DOHH2 (cell line): Measurements from ENCODE around the gene NAA10.

ENCODE experiments used
- H3F3A ChIP-seq: fragments of 200-600 bp; sonication (generic), shearing (Covaris generic); 2 replicates; pipeline ENCODE4 v1.6.0; 2016; ENCODE audit warnings: antibody characterized with exemption, mild to moderate bottlenecking; ENCODE audit not compliant: control insufficient read depth, insufficient read depth
- H3K27ac ChIP-seq: fragments of 200-600 bp; sonication (generic); 2 replicates; pipeline ENCODE4 v1.5.1; 2014; ENCODE audit warnings: low read depth, mild to moderate bottlenecking, low read length, moderate library complexity
- H3K27me3 ChIP-seq: fragments of 200-600 bp; sonication (generic); 2 replicates; pipeline ENCODE4 v1.6.1; 2014; ENCODE audit warnings: mild to moderate bottlenecking, low read length, mixed read lengths; ENCODE audit not compliant: control insufficient read depth
- H3K36me3 ChIP-seq: fragments of 200-600 bp; sonication (generic); 2 replicates; pipeline ENCODE4 v1.6.1; 2014; ENCODE audit warnings: mild to moderate bottlenecking, low read length, moderate library complexity, mixed read lengths; ENCODE audit not compliant: control insufficient read depth
- H3K4me1 ChIP-seq: fragments of 200-600 bp; sonication (generic); 2 replicates; pipeline ENCODE4 v1.6.1; 2014; ENCODE audit warnings: mild to moderate bottlenecking, low read length, mixed read lengths; ENCODE audit not compliant: control insufficient read depth
- H3K4me2 ChIP-seq: fragments of 200-600 bp; sonication (generic); 2 replicates; pipeline ENCODE4 v1.6.0; 2014; ENCODE audit warnings: mild to moderate bottlenecking, low read length, moderate library complexity
- H3K4me3 ChIP-seq: fragments of 200-600 bp; sonication (generic); 2 replicates; pipeline ENCODE4 v1.5.1; 2014; ENCODE audit warnings: mild to moderate bottlenecking, low read length, mixed read lengths
- H3K79me2 ChIP-seq: fragments of 200-600 bp; sonication (generic); 2 replicates; pipeline ENCODE4 v1.6.1; 2014; ENCODE audit warnings: mild to moderate bottlenecking, low read length, mixed read lengths; ENCODE audit not compliant: control insufficient read depth
- H3K9me2 ChIP-seq: fragments of 200-600 bp; sonication (generic); replicated peaks from 2 replicates; pipeline ENCODE4 v1.6.1; 2014; ENCODE audit warnings: mild to moderate bottlenecking, low read length, mixed read lengths; ENCODE audit not compliant: control insufficient read depth
- H3K9me3 ChIP-seq: fragments of 200-600 bp; sonication (generic); 2 replicates; pipeline ENCODE4 v1.6.1; 2014; ENCODE audit warnings: antibody characterized with exemption, low read length, mixed read lengths; ENCODE audit not compliant: control insufficient read depth, insufficient read depth
- H4K20me1 ChIP-seq: fragments of 200-600 bp; sonication (generic); 2 replicates; pipeline ENCODE4 v1.6.0; 2014; ENCODE audit warnings: low read depth, mild to moderate bottlenecking, antibody characterized with exemption, low read length, moderate library complexity; ENCODE audit not compliant: control insufficient read depth, insufficient read depth
- EZH2phosphoT487 ChIP-seq: fragments of 200-600 bp; sonication (generic); IDR thresholded peaks from 2 replicates; pipeline ENCODE4 v1.6.1; 2017; ENCODE audit warnings: borderline replicate concordance, mild to moderate bottlenecking, antibody characterized with exemption, low read length, moderate library complexity, mixed read lengths
- TF ChIP-seq, protein P1 (sequence below): fragments of 200-600 bp; sonication (generic); IDR thresholded peaks from one replicate; pipeline ENCODE4 v1.5.1; 2014; ENCODE audit warnings: antibody characterized with exemption, mild to moderate bottlenecking, low read depth, low read length; ENCODE audit not compliant: poor library complexity, severe bottlenecking

The NAA10 gene

DNA sequence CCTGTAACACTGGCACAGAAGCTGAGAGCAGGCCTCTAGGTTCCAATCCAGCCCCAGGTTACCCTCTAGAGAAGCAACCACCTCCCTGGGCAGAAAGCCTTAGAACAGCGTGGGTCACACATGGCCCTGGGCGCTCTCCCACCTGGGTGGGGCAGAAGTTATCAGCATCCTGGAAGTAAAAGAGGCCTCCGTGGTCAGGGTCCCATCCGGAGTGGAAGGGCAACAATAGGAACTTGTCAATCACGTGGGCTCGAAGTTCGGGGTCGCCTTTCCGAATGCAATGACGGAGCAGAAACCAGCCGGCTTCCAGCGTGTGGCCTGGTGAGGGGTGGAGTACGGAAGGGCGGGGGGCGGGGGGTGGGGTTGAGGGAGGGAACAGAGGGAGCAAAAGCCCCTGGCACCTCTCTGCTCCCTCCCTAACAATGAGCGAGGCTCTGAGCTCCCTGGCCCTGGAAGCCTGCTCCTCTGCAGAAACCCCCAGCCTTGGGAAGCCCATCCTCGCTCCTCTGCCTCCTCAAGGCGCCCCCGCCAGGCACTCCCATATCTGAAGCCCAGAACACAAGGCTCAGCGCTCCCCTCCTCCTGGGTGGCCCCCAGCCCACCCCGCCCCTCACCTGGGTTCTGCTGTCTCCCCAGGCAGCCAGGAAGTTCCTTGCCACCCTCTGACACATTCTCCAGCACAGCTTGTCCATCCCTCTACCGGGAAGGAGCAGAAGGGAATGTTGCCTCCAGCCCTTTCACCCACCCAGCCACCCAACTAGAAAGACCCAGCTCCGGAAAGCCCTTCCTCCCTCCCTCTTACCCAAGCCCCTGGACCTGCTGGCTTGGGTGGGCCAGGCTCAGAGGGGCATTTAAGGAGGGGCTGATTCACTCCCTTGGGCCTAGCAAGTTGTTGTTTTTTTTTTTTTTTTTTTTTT lies 6.8 kb upstream of the NAA10 start:
- H4K20me1 ChIP-seq: no peaks in the 10 kb centered on the region
- H3K27me3 ChIP-seq: no peaks in the 10 kb centered on the region
- no peak overlapping the region for H3K27ac ChIP-seq
- no peaks in the 10 kb centered on the region for H3F3A ChIP-seq
- no peaks in the 10 kb centered on the region for H3K9me3 ChIP-seq
- no peaks in the 10 kb centered on the region for H3K9me2 ChIP-seq
- no peak for TF ChIP-seq EZH2phosphoT487
- TF ChIP-seq, protein P1, sequence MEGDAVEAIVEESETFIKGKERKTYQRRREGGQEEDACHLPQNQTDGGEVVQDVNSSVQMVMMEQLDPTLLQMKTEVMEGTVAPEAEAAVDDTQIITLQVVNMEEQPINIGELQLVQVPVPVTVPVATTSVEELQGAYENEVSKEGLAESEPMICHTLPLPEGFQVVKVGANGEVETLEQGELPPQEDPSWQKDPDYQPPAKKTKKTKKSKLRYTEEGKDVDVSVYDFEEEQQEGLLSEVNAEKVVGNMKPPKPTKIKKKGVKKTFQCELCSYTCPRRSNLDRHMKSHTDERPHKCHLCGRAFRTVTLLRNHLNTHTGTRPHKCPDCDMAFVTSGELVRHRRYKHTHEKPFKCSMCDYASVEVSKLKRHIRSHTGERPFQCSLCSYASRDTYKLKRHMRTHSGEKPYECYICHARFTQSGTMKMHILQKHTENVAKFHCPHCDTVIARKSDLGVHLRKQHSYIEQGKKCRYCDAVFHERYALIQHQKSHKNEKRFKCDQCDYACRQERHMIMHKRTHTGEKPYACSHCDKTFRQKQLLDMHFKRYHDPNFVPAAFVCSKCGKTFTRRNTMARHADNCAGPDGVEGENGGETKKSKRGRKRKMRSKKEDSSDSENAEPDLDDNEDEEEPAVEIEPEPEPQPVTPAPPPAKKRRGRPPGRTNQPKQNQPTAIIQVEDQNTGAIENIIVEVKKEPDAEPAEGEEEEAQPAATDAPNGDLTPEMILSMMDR: no peak
- H3K4me2 ChIP-seq: no peak overlapping the region
- peaks cover 4% of the 10 kb centered on the region; the same call in 1 of the 2 replicates for H3K36me3 ChIP-seq
- peaks cover 11% of the 10 kb centered on the region for H3K4me1 ChIP-seq
- no peaks in the 10 kb centered on the region for H3K79me2 ChIP-seq
- no peak overlapping the region for H3K4me3 ChIP-seq

GRCh38 chrX:153939573-153939972 lies 4.7 kb upstream of the NAA10 start:
- H4K20me1 ChIP-seq: no peaks in the 10 kb centered on the region
- no peak overlapping the region for H3K27ac ChIP-seq
- no peaks in the 10 kb centered on the region for H3K27me3 ChIP-seq
- no peaks in the 10 kb centered on the region for H3K9me3 ChIP-seq
- no peaks in the 10 kb centered on the region for H3F3A ChIP-seq
- H3K4me2 ChIP-seq: no peak overlapping the region
- H3K4me1 ChIP-seq: peaks cover 11% of the 10 kb centered on the region
- H3K4me3 ChIP-seq: no peak overlapping the region
- H3K9me2 ChIP-seq: no peaks in the 10 kb centered on the region
- peaks cover 9% of the 10 kb centered on the region for H3K79me2 ChIP-seq
- no peaks in the 10 kb centered on the region for H3K36me3 ChIP-seq
- TF ChIP-seq, protein P1: no peak
- TF ChIP-seq EZH2phosphoT487: no peak

GRCh38 chrX:153938226-153938786 lies 3.5 kb upstream of the NAA10 start:
- Histone ChIP-seq H3K4me1 (peaks cover 11% of the 10 kb centered on the region), H3K36me3 (peaks cover 5% of the 10 kb centered on the region; the same call in 1 of the 2 replicates), H3K9me2 (no peaks in the 10 kb centered on the region), H3K27ac (no peak overlapping the region), H3F3A (no peaks in the 10 kb centered on the region), H3K9me3 (no peaks in the 10 kb centered on the region), H3K4me3 (no peak overlapping the region), H4K20me1 (no peaks in the 10 kb centered on the region), H3K4me2 (no peak overlapping the region), H3K79me2 (peaks cover 21% of the 10 kb centered on the region), H3K27me3 (no peaks in the 10 kb centered on the region)
- no peak for TF ChIP-seq EZH2phosphoT487
- TF ChIP-seq, protein P1: no peak
